HepG2 (cell line): ENCODE measurements around the gene RRAGB. TPM values are rescaled to one million over a fixed set of nuclear protein-coding genes. Genes with fewer than 3 reads are reported as not detected.

Experiments used
- ARID5B ChIP-seq: IDR thresholded peaks from 2 replicates; pipeline ENCODE4 v1.4.0; 2020; ENCODE audit warnings: mild to moderate bottlenecking, missing genetic modification reagents
- ATF3 ChIP-seq: sonication (generic); formaldehyde crosslinking; IDR thresholded peaks from 2 replicates; pipeline ENCODE4 v1.4.0; 2020; ENCODE audit warnings: missing genetic modification reagents
- ATF7 ChIP-seq, 2 experiments: fragments of 450-650 bp in 1 of 2; sonication (generic) in 1 of 2; formaldehyde crosslinking in 1 of 2; IDR thresholded peaks; 2 replicates each; pipeline versions ENCODE4 v1.4.0 to v1.6.1; 2016 to 2020; ENCODE audit warnings: antibody characterized with exemption in 1 of 2, mild to moderate bottlenecking in 1 of 2, missing genetic modification reagents in 1 of 2
- CBFB ChIP-seq: sonication (generic); formaldehyde crosslinking; IDR thresholded peaks from 2 replicates; pipeline ENCODE4 v1.4.0; 2020; ENCODE audit warnings: missing genetic modification reagents
- GABPB1 ChIP-seq: IDR thresholded peaks from 2 replicates; pipeline ENCODE4 v1.6.1; 2016; ENCODE audit warnings: mild to moderate bottlenecking, missing genetic modification reagents, moderate library complexity, missing compliant biosample characterization
- KDM4B ChIP-seq: sonication (generic); formaldehyde crosslinking; IDR thresholded peaks from 2 replicates; pipeline ENCODE4 v1.4.0; 2020; ENCODE audit warnings: missing genetic modification reagents
- MAF1 ChIP-seq: sonication (generic); formaldehyde crosslinking; IDR thresholded peaks from 2 replicates; pipeline ENCODE4 v1.5.0; 2020; ENCODE audit warnings: missing genetic modification reagents, borderline replicate concordance
- MAFK ChIP-seq, 2 experiments: IDR thresholded peaks in 1 of 2; conservative IDR thresholded peaks in 1 of 2; 2 replicates each; pipeline ENCODE4 v1.6.1; 2011; ENCODE audit warnings: improper control_type of control experiment in 2 of 2, low read length in 2 of 2
- MIXL1 ChIP-seq: IDR thresholded peaks from 2 replicates; pipeline ENCODE4 v1.6.1; 2016
- NFYB ChIP-seq: sonication (generic); formaldehyde crosslinking; IDR thresholded peaks from 2 replicates; pipeline ENCODE4 v1.4.0; 2020; ENCODE audit warnings: missing genetic modification reagents
- PHF5A ChIP-seq: IDR thresholded peaks from one replicate; pipeline ENCODE4 v1.6.1; 2018; ENCODE audit warnings: low read depth, missing genetic modification reagents; ENCODE audit not compliant: unreplicated experiment
- POLR2A ChIP-seq, 2 experiments: IDR thresholded peaks; 2 replicates each; pipeline ENCODE4 v1.6.1; 2011; ENCODE audit warnings: low read depth in 2 of 2, low read length in 2 of 2, mild to moderate bottlenecking in 1 of 2, moderate library complexity in 1 of 2; ENCODE audit not compliant: insufficient read depth in 1 of 2
- SNRNP70 ChIP-seq: fragments of 200-400 bp; formaldehyde crosslinking; IDR thresholded peaks from 2 replicates; pipeline ENCODE4 v1.6.1; 2017; ENCODE audit warnings: mild to moderate bottlenecking, low read depth, low read length, moderate library complexity
- SRSF4 ChIP-seq: fragments of 200-400 bp; formaldehyde crosslinking; IDR thresholded peaks from one replicate; pipeline ENCODE4 v1.6.1; 2018; ENCODE audit warnings: mild to moderate bottlenecking, low read depth, low read length, moderate library complexity; ENCODE audit not compliant: poor library complexity, severe bottlenecking
- STAG1 ChIP-seq: sonication (generic); formaldehyde crosslinking; IDR thresholded peaks from 2 replicates; pipeline ENCODE4 v1.4.0; 2020; ENCODE audit warnings: missing genetic modification reagents
- TFAP4 ChIP-seq: sonication (generic); IDR thresholded peaks from 2 replicates; pipeline ENCODE4 v1.6.1; 2016; ENCODE audit warnings: low read depth, borderline replicate concordance
- XBP1 ChIP-seq: sonication (generic); formaldehyde crosslinking; IDR thresholded peaks from 2 replicates; pipeline ENCODE4 v1.5.0; 2020; ENCODE audit warnings: missing genetic modification reagents
- ZNF530 ChIP-seq: sonication (generic); formaldehyde crosslinking; IDR thresholded peaks from 2 replicates; pipeline ENCODE4 v1.5.0; 2020; ENCODE audit warnings: low read depth, mild to moderate bottlenecking, missing genetic modification reagents
- ZNF557 ChIP-seq: sonication (generic); formaldehyde crosslinking; IDR thresholded peaks from 2 replicates; pipeline ENCODE4 v1.4.0; 2020; ENCODE audit warnings: missing genetic modification reagents
- ZNF574 ChIP-seq: sonication (generic); formaldehyde crosslinking; IDR thresholded peaks from 2 replicates; pipeline ENCODE4 v1.4.0; 2020; ENCODE audit warnings: missing genetic modification reagents
- ZNF772 ChIP-seq: sonication (generic); formaldehyde crosslinking; IDR thresholded peaks from 2 replicates; pipeline ENCODE4 v1.5.0; 2020; ENCODE audit warnings: mild to moderate bottlenecking, missing genetic modification reagents
- polyA plus RNA-seq, 8 experiments: library from polyadenylated mRNA; depleted of rRNA in 3 of 8; stranded (reverse) in 7 of 8; unstranded in 1 of 8; fragments of >200 nt; fragmentation: Illumina TruSeq in 4 of 8; extraction: Trizol in 4 of 8; gene quantifications; 2 replicates each; pipeline versions ENCODE4 v1.2.1 to v1.2.3, GENCODE V29; 2011 to 2016; ENCODE audit warnings: low read depth in 4 of 8, missing spikeins in 1 of 8, mixed read lengths in 1 of 8; ENCODE audit not compliant: insufficient read depth in 1 of 8
- total RNA-seq, 5 experiments: library from RNA; depleted of rRNA; stranded (reverse); fragments of >200 nt; fragmentation: Illumina TruSeq; extraction: Trizol; gene quantifications; 2 replicates each; pipeline ENCODE4 v1.2.3, GENCODE V29; 2016; ENCODE audit warnings: low read depth in 1 of 5

The RRAGB gene
- total and polyA plus RNA-seq, 2 of the 13 experiments (the other 11 are each of a cell fraction or from before 2014, with no cell fraction given), result 12.2 to 19.9 TPM

GRCh38 chrX:55717521-55718497 lies at the start of gene RRAGB (continued):
- no peak for TF ChIP-seq PHF5A (CRISPR knock-in tag)
- TF ChIP-seq MIXL1 (CRISPR knock-in tag), result no peak
- 0 out of 2 replicates have a peak, but pooled peaks have one; percentile 8 for TF ChIP-seq ARID5B (CRISPR knock-in tag)
- TF ChIP-seq NFYB (CRISPR knock-in tag), result peak; percentile 30; the same call in 1 of the 2 replicates
- TF ChIP-seq MAFK (conservative IDR thresholded peaks at IDR 0.05 in 1 of 2, IDR thresholded peaks at IDR 0.05 in 1 of 2; ENCODE audit: low read length in 2 of 2), result no peak
- TF ChIP-seq XBP1 (CRISPR knock-in tag), result no peak
- peak; percentile 67 for TF ChIP-seq GABPB1
- TF ChIP-seq STAG1 (CRISPR knock-in tag), result peak; percentile 35
- TF ChIP-seq ZNF557, result no peak
- TF ChIP-seq ZNF772, result 0 out of 2 replicates have a peak, but pooled peaks have one; percentile 43
- TF ChIP-seq ZNF530 (CRISPR knock-in tag), result no peak
- TF ChIP-seq SNRNP70, result no peak
- TF ChIP-seq SRSF4, result no peak
- no peak for TF ChIP-seq ATF7 (IDR thresholded peaks at IDR 0.05)
- no peak for TF ChIP-seq ATF7 (CRISPR knock-in tag; IDR thresholded peaks at IDR 0.05)
- TF ChIP-seq ATF3, result no peak
- TF ChIP-seq ZNF574 (CRISPR knock-in tag), result peak; percentile 99
- no peak for TF ChIP-seq TFAP4
- peak; percentile 51; the same call in 1 of the 2 replicates for TF ChIP-seq CBFB
- peak; percentile 70 to 76 for TF ChIP-seq POLR2A (IDR thresholded peaks at IDR 0.05; ENCODE audit: insufficient read depth in 1 of 2, low read depth in 2 of 2, low read length in 2 of 2)
- TF ChIP-seq MAF1 (CRISPR knock-in tag), result no peak; the same call in 1 of the 2 replicates
- TF ChIP-seq KDM4B (CRISPR knock-in tag), result no peak
